Neural cell (in vitro differentiated cells): Measurements from ENCODE around the gene MCOLN1. TPM values are rescaled to one million over a fixed set of nuclear protein-coding genes. Genes with fewer than 3 reads are reported as not detected.

Source experiments
- H2AFZ ChIP-seq: fragments of 200-600, 300-800 bp; sonication (generic), shearing (Covaris generic); 2 replicates; pipeline ENCODE4 v1.6.0; 2014; ENCODE audit warnings: low read depth, mild to moderate bottlenecking, antibody characterized with exemption, low read length, moderate library complexity
- H3F3A ChIP-seq: fragments of 200-600 bp; shearing (Covaris generic); 2 replicates; pipeline ENCODE4 v1.6.1; 2016; ENCODE audit warnings: mild to moderate bottlenecking, moderate library complexity, mixed read lengths, antibody characterized with exemption, low read length; ENCODE audit not compliant: insufficient read depth, poor library complexity, severe bottlenecking
- H3K27ac ChIP-seq: fragments of 200-600, 300-800 bp; sonication (generic), shearing (Covaris generic); 2 replicates; pipeline ENCODE4 v1.5.1; 2014; ENCODE audit warnings: mild to moderate bottlenecking, low read length, moderate library complexity
- H3K27me3 ChIP-seq: fragments of 300-800, 200-600 bp; sonication (generic), shearing (Covaris generic); 2 replicates; pipeline ENCODE4 v1.6.0; 2014; ENCODE audit warnings: mild to moderate bottlenecking, low read depth, low read length, moderate library complexity; ENCODE audit not compliant: insufficient read depth
- H3K36me3 ChIP-seq: fragments of 300-800, 200-600 bp; sonication (generic), shearing (Covaris generic); 2 replicates; pipeline ENCODE4 v1.5.1; 2014; ENCODE audit warnings: mild to moderate bottlenecking, antibody characterized with exemption, low read length, moderate library complexity; ENCODE audit not compliant: insufficient read depth
- H3K4me2 ChIP-seq: fragments of 300-800, 200-600 bp; sonication (generic), shearing (Covaris generic); 2 replicates; pipeline ENCODE4 v1.6.0; 2014; ENCODE audit warnings: mild to moderate bottlenecking, low read length
- H3K4me3 ChIP-seq: fragments of 300-800, 200-600 bp; sonication (generic), shearing (Covaris generic); 2 replicates; pipeline ENCODE4 v1.5.1; 2014; ENCODE audit warnings: mild to moderate bottlenecking, low read length, moderate library complexity
- H3K79me2 ChIP-seq: fragments of 200-600 bp; shearing (Covaris generic); replicated peaks from 2 replicates; pipeline ENCODE4 v1.6.0; 2014; ENCODE audit warnings: mild to moderate bottlenecking, low read length, moderate library complexity; ENCODE audit not compliant: insufficient read depth
- H3K9ac ChIP-seq: fragments of 300-800, 200-600 bp; sonication (generic), shearing (Covaris generic); 2 replicates; pipeline ENCODE4 v1.6.1; 2016; ENCODE audit warnings: mild to moderate bottlenecking, low read length, mixed read lengths
- H3K9me2 ChIP-seq: fragments of 200-600 bp; shearing (Covaris generic); 2 replicates; pipeline ENCODE4 v1.6.1; 2016; ENCODE audit warnings: mild to moderate bottlenecking, low read length, mixed read lengths; ENCODE audit not compliant: insufficient read depth
- H3K9me3 ChIP-seq: fragments of 200-600, 300-800 bp; sonication (generic), shearing (Covaris generic); 2 replicates; pipeline ENCODE4 v1.6.1; 2016; ENCODE audit warnings: mild to moderate bottlenecking, mixed run types, low read length, moderate library complexity, mixed read lengths
- H4K20me1 ChIP-seq: fragments of 200-600 bp; shearing (Covaris generic); 2 replicates; pipeline ENCODE4 v1.6.1; 2016; ENCODE audit warnings: mild to moderate bottlenecking, mixed run types; ENCODE audit not compliant: insufficient read depth
- CTCF ChIP-seq: fragments of 450-650 bp; IDR thresholded peaks from 2 replicates; pipeline ENCODE4 v1.5.1; 2014; ENCODE audit warnings: antibody characterized with exemption, mild to moderate bottlenecking, moderate library complexity; ENCODE audit not compliant: poor library complexity, severe bottlenecking
- EP300 ChIP-seq: fragments of 450-650 bp; conservative IDR thresholded peaks from 2 replicates; pipeline ENCODE4 v1.6.1; 2014; ENCODE audit warnings: antibody characterized with exemption, mild to moderate bottlenecking, moderate library complexity; ENCODE audit not compliant: poor library complexity, severe bottlenecking
- EZH2 ChIP-seq: fragments of 200-600, 300-800 bp; shearing (Covaris generic), sonication (generic); IDR thresholded peaks from 2 replicates; pipeline ENCODE4 v1.6.1; 2014; ENCODE audit warnings: antibody characterized with exemption, low read length, borderline replicate concordance, mild to moderate bottlenecking; ENCODE audit not compliant: insufficient read depth, poor library complexity, severe bottlenecking
- MXI1 ChIP-seq: fragments of 450-650 bp; conservative IDR thresholded peaks from 2 replicates; pipeline ENCODE4 v1.6.1; 2014; ENCODE audit warnings: antibody characterized with exemption, mild to moderate bottlenecking; ENCODE audit not compliant: poor library complexity, severe bottlenecking
- POLR2AphosphoS5 ChIP-seq: IDR thresholded peaks from 2 replicates; pipeline ENCODE4 v1.6.1; 2012
- RAD21 ChIP-seq: fragments of 450-650 bp; conservative IDR thresholded peaks from 2 replicates; pipeline ENCODE4 v1.6.1; 2014; ENCODE audit warnings: antibody characterized with exemption, mild to moderate bottlenecking, moderate library complexity
- REST ChIP-seq: IDR thresholded peaks from 2 replicates; pipeline ENCODE4 v1.6.1; 2012; ENCODE audit warnings: borderline replicate concordance
- SMC3 ChIP-seq: fragments of 450-650 bp; conservative IDR thresholded peaks from 2 replicates; pipeline ENCODE4 v1.6.1; 2014; ENCODE audit warnings: antibody characterized with exemption, mild to moderate bottlenecking, moderate library complexity; ENCODE audit not compliant: poor library complexity
- TAF1 ChIP-seq: IDR thresholded peaks from 2 replicates; pipeline ENCODE4 v1.6.1; 2012; ENCODE audit warnings: low read depth
- polyA plus RNA-seq: library from polyadenylated mRNA; depleted of rRNA; stranded (reverse); fragments of >200 nt; gene quantifications from 2 replicates; pipeline ENCODE4 v1.2.3, GENCODE V29; 2014

Gene MCOLN1
- polyA plus RNA-seq, 1 donor from 2014 or later, result 16.9 TPM

GRCh38 chr19:7554990-7555864 lies 32.8 kb downstream of the MCOLN1 start:
- Histone ChIP-seq H3K4me3 (no peak overlapping the region), H3K9me2 (no peaks in the 10 kb centered on the region), H3K27ac (no peak overlapping the region), H3K9me3 (no peaks in the 10 kb centered on the region), H3K79me2 (no peaks in the 10 kb centered on the region), H4K20me1 (no peaks in the 10 kb centered on the region), H2AFZ (no peak overlapping the region), H3K27me3 (no peaks in the 10 kb centered on the region), H3K4me2 (no peak overlapping the region), H3K36me3 (peaks cover 6% of the 10 kb centered on the region), H3K9ac (no peak overlapping the region), H3F3A (no peaks in the 10 kb centered on the region)
- TF ChIP-seq MXI1 (no peak), SMC3 (no peak), RAD21 (no peak), EP300 (no peak), REST (no peak), EZH2 (no peak), CTCF (no peak), TAF1 (no peak), POLR2AphosphoS5 (no peak)

GRCh38 chr19:7556696-7557315 lies 34.4 kb downstream of the MCOLN1 start:
- TF ChIP-seq CTCF, result no peak
- TF ChIP-seq TAF1, result no peak
- no peak for TF ChIP-seq REST
- TF ChIP-seq RAD21, result no peak
- no peak for TF ChIP-seq POLR2AphosphoS5
- no peak for TF ChIP-seq EZH2
- no peak for TF ChIP-seq EP300
- Histone ChIP-seq H3K9me2 (no peaks in the 10 kb centered on the region), H2AFZ (no peak overlapping the region), H3K4me3 (no peak overlapping the region), H3K36me3 (peaks cover 6% of the 10 kb centered on the region), H3F3A (no peaks in the 10 kb centered on the region), H3K27ac (no peak overlapping the region), H3K27me3 (no peaks in the 10 kb centered on the region), H3K4me2 (no peak overlapping the region), H3K79me2 (no peaks in the 10 kb centered on the region), H3K9me3 (no peaks in the 10 kb centered on the region), H4K20me1 (no peaks in the 10 kb centered on the region), H3K9ac (no peak overlapping the region)
